ENCODE data around the gene NEK11. TPM values are rescaled to one million over a fixed set of nuclear protein-coding genes. Genes with fewer than 3 reads are reported as not detected.

The NEK11 gene
- total and polyA plus RNA-seq, 2 donors, result 3.0 to 26.0 TPM

- WGBS, result 46% methylated on average over 3 of the region's 3 CpGs
- no peaks in the 10 kb centered on the region for H3K36me3 ChIP-seq (ENCODE audit: insufficient read depth)
- no peak overlapping the region for H3K27ac ChIP-seq (ENCODE audit: low read depth)
- DNase-seq (ENCODE audit: extremely low spot score), result no peak
- H3K4me1 ChIP-seq (ENCODE audit: insufficient read depth), result no peaks in the 10 kb centered on the region
- no peak overlapping the region for H3K4me3 ChIP-seq (ENCODE audit: low read depth, low read length)
Measured at GRCh38 chr3:131114256-131114655, 87.6 kb downstream of the NEK11 start.

GRCh38 chr3:131125684-131126083 lies 99.0 kb downstream of the NEK11 start:
- no peak for DNase-seq (ENCODE audit: extremely low spot score)
- no peaks in the 10 kb centered on the region for H3K4me1 ChIP-seq (ENCODE audit: insufficient read depth)
- no peaks in the 10 kb centered on the region for H3K36me3 ChIP-seq (ENCODE audit: insufficient read depth)
- no peak overlapping the region for H3K27ac ChIP-seq (ENCODE audit: low read depth)
- H3K4me3 ChIP-seq (ENCODE audit: low read depth, low read length), result no peak overlapping the region

GRCh38 chr3:131140891-131141290 lies 114.2 kb downstream of the NEK11 start:
- no peak for DNase-seq (ENCODE audit: extremely low spot score)
- Histone ChIP-seq H3K27ac (ENCODE audit: low read depth) (no peak overlapping the region), H3K36me3 (ENCODE audit: insufficient read depth) (no peaks in the 10 kb centered on the region), H3K4me1 (ENCODE audit: insufficient read depth) (no peaks in the 10 kb centered on the region), H3K4me3 (ENCODE audit: low read depth, low read length) (no peak overlapping the region)
- 83% methylated on average over 1 of the region's 1 CpG for WGBS

- 98% methylated on average over 2 of the region's 2 CpGs for WGBS
Measured at GRCh38 chr3:131141770-131142169, 115.1 kb downstream of the NEK11 start.

GRCh38 chr3:131142580-131142979 lies 115.9 kb downstream of the NEK11 start:
- no peak overlapping the region for H3K4me3 ChIP-seq (ENCODE audit: low read depth, low read length)
- 94% methylated on average over 1 of the region's 1 CpG for WGBS
- H3K27ac ChIP-seq (ENCODE audit: low read depth), result no peak overlapping the region
- no peaks in the 10 kb centered on the region for H3K36me3 ChIP-seq (ENCODE audit: insufficient read depth)
- no peak for DNase-seq (ENCODE audit: extremely low spot score)
- no peaks in the 10 kb centered on the region for H3K4me1 ChIP-seq (ENCODE audit: insufficient read depth)

More at GRCh38 chr3:131141770-131142169, 115.1 kb downstream of the NEK11 start:
- no peak overlapping the region for H3K4me3 ChIP-seq (ENCODE audit: low read depth, low read length)
- no peak for DNase-seq (ENCODE audit: extremely low spot score)
- no peaks in the 10 kb centered on the region for H3K4me1 ChIP-seq (ENCODE audit: insufficient read depth)
- no peak overlapping the region for H3K27ac ChIP-seq (ENCODE audit: low read depth)
- no peaks in the 10 kb centered on the region for H3K36me3 ChIP-seq (ENCODE audit: insufficient read depth)

GRCh38 chr3:131143802-131144201 lies 117.1 kb downstream of the NEK11 start:
- no peak overlapping the region for H3K4me3 ChIP-seq (ENCODE audit: low read depth, low read length)
- DNase-seq (ENCODE audit: extremely low spot score), result no peak
- no peaks in the 10 kb centered on the region for H3K4me1 ChIP-seq (ENCODE audit: insufficient read depth)
- 79% methylated on average over 1 of the region's 1 CpG for WGBS
- H3K36me3 ChIP-seq (ENCODE audit: insufficient read depth), result no peaks in the 10 kb centered on the region
- no peak overlapping the region for H3K27ac ChIP-seq (ENCODE audit: low read depth)

GRCh38 chr3:131147534-131147933 lies 120.9 kb downstream of the NEK11 start:
- WGBS, result 54% methylated on average over 3 of the region's 3 CpGs
- Histone ChIP-seq H3K4me3 (ENCODE audit: low read depth, low read length) (no peak overlapping the region), H3K27ac (ENCODE audit: low read depth) (no peak overlapping the region), H3K4me1 (ENCODE audit: insufficient read depth) (no peaks in the 10 kb centered on the region), H3K36me3 (ENCODE audit: insufficient read depth) (no peaks in the 10 kb centered on the region)
- DNase-seq (ENCODE audit: extremely low spot score), result no peak

- DNase-seq (ENCODE audit: extremely low spot score), result no peak
- no peak overlapping the region for H3K27ac ChIP-seq (ENCODE audit: low read depth)
- H3K36me3 ChIP-seq (ENCODE audit: insufficient read depth), result no peaks in the 10 kb centered on the region
- WGBS, result 96% methylated on average over 4 of the region's 4 CpGs
- no peak overlapping the region for H3K4me3 ChIP-seq (ENCODE audit: low read depth, low read length)
- H3K4me1 ChIP-seq (ENCODE audit: insufficient read depth), result no peaks in the 10 kb centered on the region
Measured at GRCh38 chr3:131158434-131158833, 131.8 kb downstream of the NEK11 start.

- Histone ChIP-seq H3K36me3 (ENCODE audit: insufficient read depth) (no peaks in the 10 kb centered on the region), H3K4me3 (ENCODE audit: low read depth, low read length) (no peak overlapping the region), H3K27ac (ENCODE audit: low read depth) (no peak overlapping the region), H3K4me1 (ENCODE audit: insufficient read depth) (no peaks in the 10 kb centered on the region)
- DNase-seq (ENCODE audit: extremely low spot score), result no peak
- whole genome bisulfite sequencing, result 68% methylated on average over 5 of the region's 5 CpGs
Measured at GRCh38 chr3:131162516-131162915, 135.8 kb downstream of the NEK11 start.

GRCh38 chr3:131167867-131168266 lies 141.2 kb downstream of the NEK11 start:
- no peak for DNase-seq (ENCODE audit: extremely low spot score)
- H3K27ac ChIP-seq (ENCODE audit: low read depth), result no peak overlapping the region
- no peaks in the 10 kb centered on the region for H3K36me3 ChIP-seq (ENCODE audit: insufficient read depth)
- 87% methylated on average over 1 of the region's 1 CpG for WGBS
- no peaks in the 10 kb centered on the region for H3K4me1 ChIP-seq (ENCODE audit: insufficient read depth)
- H3K4me3 ChIP-seq (ENCODE audit: low read depth, low read length), result no peak overlapping the region

- WGBS, result 82% methylated on average over 3 of the region's 3 CpGs
- Histone ChIP-seq H3K27ac (ENCODE audit: low read depth) (no peak overlapping the region), H3K36me3 (ENCODE audit: insufficient read depth) (no peaks in the 10 kb centered on the region), H3K4me1 (ENCODE audit: insufficient read depth) (no peaks in the 10 kb centered on the region), H3K4me3 (ENCODE audit: low read depth, low read length) (no peak overlapping the region)
- no peak for DNase-seq (ENCODE audit: extremely low spot score)
Measured at GRCh38 chr3:131169331-131169730, 142.7 kb downstream of the NEK11 start.

GRCh38 chr3:131172502-131173200 lies 146.0 kb downstream of the NEK11 start:
- no peaks in the 10 kb centered on the region for H3K36me3 ChIP-seq (ENCODE audit: insufficient read depth)
- WGBS, result 91% methylated on average over 3 of the region's 3 CpGs
- no peaks in the 10 kb centered on the region for H3K4me1 ChIP-seq (ENCODE audit: insufficient read depth)
- no peak for DNase-seq (ENCODE audit: extremely low spot score)
- no peak overlapping the region for H3K27ac ChIP-seq (ENCODE audit: low read depth)
- H3K4me3 ChIP-seq (ENCODE audit: low read depth, low read length), result no peak overlapping the region

- Histone ChIP-seq H3K27ac (ENCODE audit: low read depth) (no peak overlapping the region), H3K4me3 (ENCODE audit: low read depth, low read length) (no peak overlapping the region), H3K36me3 (ENCODE audit: insufficient read depth) (no peaks in the 10 kb centered on the region), H3K4me1 (ENCODE audit: insufficient read depth) (no peaks in the 10 kb centered on the region)
- DNase-seq (ENCODE audit: extremely low spot score), result no peak
- 91% methylated on average over 1 of the region's 1 CpG for WGBS
Measured at GRCh38 chr3:131174752-131175151, 148.1 kb downstream of the NEK11 start.

GRCh38 chr3:131178710-131179375 lies 152.2 kb downstream of the NEK11 start:
- WGBS, result 92% methylated on average over 6 of the region's 6 CpGs
- Histone ChIP-seq H3K27ac (ENCODE audit: low read depth) (no peak overlapping the region), H3K4me1 (ENCODE audit: insufficient read depth) (no peaks in the 10 kb centered on the region), H3K4me3 (ENCODE audit: low read depth, low read length) (no peak overlapping the region), H3K36me3 (ENCODE audit: insufficient read depth) (no peaks in the 10 kb centered on the region)
- DNase-seq (ENCODE audit: extremely low spot score), result no peak
